C4-2B (cell line): Measurements from ENCODE around the gene WDR82.

Experiments used
- H3K27ac ChIP-seq: fragments of 450-650 bp; 2 replicates; pipeline ENCODE4 v1.5.1; 2017
- ZFX ChIP-seq: fragments of 450-650 bp; IDR thresholded peaks from 2 replicates; pipeline ENCODE4 v1.6.1; 2017
- TF ChIP-seq, protein P1 (sequence below): fragments of 450-650 bp; conservative IDR thresholded peaks from 2 replicates; pipeline ENCODE4 v1.5.1; 2017; ENCODE audit warnings: mild to moderate bottlenecking

WDR82 gene

DNA sequence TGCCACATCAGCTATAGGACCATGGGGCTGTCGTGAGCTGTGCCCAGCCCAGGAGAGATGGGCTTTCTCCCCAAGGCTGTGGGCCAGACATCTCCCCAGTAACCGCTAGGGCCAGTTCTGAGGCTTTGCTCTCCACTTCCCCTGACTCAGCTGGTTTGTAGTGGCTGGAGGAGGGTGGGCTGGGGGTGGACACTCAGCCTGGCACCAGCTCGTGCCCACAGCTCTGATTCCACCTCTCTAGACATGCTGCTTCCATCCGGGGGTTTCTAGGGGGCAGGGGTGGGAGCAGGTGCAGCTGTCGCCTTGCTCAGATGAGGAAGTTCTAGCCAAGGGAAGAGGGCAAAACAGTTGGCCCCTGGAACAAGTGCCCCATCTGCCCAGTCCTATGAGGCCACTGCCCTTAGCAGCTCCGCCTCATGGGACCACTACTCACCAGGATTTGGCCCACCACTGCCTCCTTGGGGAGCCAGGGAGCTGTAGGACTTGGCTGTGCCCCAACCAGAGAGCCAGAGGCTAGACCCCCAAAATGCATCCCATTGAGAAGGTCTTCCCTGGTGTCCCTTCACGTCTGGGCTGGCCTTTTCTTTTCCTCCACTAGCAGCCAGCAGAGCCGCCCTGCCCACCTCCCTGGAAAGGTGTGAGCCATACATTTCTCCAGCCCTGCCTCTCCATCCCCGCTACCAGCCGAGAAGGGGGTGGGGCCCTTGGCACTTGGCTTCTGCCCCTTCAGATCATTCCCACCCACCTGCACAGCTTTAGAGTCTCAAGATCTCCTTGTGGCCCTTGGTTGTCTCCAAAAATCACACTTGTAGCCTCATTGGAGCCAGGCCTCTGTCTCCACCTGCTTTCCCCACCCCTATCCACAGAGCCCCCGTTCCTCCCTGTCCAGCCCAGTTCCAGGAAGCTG is 19.0 kb upstream of the WDR82 start:
- TF ChIP-seq, protein P1, sequence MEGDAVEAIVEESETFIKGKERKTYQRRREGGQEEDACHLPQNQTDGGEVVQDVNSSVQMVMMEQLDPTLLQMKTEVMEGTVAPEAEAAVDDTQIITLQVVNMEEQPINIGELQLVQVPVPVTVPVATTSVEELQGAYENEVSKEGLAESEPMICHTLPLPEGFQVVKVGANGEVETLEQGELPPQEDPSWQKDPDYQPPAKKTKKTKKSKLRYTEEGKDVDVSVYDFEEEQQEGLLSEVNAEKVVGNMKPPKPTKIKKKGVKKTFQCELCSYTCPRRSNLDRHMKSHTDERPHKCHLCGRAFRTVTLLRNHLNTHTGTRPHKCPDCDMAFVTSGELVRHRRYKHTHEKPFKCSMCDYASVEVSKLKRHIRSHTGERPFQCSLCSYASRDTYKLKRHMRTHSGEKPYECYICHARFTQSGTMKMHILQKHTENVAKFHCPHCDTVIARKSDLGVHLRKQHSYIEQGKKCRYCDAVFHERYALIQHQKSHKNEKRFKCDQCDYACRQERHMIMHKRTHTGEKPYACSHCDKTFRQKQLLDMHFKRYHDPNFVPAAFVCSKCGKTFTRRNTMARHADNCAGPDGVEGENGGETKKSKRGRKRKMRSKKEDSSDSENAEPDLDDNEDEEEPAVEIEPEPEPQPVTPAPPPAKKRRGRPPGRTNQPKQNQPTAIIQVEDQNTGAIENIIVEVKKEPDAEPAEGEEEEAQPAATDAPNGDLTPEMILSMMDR = no peak
- TF ChIP-seq ZFX = no peak
- no peak overlapping the region for H3K27ac ChIP-seq

DNA sequence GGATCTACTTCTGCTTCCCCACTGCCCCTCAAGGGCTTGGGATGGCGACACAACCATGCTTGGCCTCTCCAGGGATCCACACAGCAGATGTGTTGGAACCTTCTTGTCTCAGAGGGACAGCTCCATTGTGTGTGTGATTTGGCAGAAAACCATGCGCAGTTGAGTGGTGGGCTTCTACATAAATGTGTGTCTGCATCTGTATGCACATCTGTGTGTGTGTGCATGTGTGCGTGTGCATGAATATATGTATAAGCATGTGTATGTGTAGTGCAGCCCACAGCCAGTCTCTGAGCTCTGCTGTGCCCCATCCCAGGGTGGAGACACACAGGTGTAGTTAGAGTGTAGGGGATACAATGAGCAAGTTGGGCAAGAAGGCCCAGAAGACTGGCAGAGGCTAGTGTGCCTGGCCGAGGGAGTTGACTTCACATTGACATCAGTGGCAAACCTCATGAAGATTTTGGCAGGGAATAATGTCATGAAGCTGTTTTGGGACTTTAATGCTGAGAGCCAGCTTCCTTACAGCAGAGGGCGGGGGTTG is 17.3 kb upstream of the WDR82 start:
- TF ChIP-seq ZFX = no peak
- TF ChIP-seq, protein P1 = no peak
- no peak overlapping the region for H3K27ac ChIP-seq

DNA sequence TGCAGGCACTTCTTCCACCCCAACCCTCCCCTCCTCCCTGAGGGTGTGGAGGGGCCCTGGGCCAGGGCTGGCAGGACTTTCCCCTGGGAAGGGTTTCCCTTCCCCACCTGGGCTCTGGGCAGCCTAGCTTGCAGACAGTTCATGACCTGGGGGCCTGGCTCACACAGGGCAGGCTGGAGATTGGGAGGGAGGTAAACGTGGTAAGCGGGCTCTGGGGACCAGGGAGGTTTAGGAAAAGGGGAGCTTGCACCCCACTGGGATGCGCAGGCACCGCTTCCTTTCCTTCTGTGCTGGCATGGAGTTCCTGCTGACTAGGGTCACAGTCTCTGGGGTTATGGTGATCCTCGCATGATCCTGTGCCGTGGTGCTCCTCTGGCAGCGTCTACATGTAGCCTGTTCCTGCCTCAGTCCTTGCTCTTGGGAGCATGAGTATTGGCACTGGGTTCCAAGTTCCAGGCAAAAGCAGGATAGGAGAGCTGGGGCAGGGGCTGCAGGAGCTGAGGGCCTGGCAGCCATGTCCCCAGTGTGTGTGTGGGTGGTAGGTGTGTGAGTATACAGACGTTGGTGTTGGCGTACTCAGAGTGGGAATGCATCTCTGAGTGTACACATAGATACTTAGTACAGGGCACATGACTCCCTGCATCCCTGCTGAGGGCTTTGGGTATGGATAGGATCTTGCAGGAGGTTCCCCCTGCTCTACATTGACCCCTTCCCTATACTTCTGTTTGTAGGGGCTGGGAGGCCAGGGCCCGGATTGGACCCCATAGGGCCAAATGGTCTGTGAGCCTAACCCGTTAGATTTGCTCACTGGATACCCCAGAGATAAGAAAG is 16.1 kb upstream of the WDR82 start:
- no peak for TF ChIP-seq ZFX
- TF ChIP-seq, protein P1 = no peak
- H3K27ac ChIP-seq = no peak overlapping the region

DNA sequence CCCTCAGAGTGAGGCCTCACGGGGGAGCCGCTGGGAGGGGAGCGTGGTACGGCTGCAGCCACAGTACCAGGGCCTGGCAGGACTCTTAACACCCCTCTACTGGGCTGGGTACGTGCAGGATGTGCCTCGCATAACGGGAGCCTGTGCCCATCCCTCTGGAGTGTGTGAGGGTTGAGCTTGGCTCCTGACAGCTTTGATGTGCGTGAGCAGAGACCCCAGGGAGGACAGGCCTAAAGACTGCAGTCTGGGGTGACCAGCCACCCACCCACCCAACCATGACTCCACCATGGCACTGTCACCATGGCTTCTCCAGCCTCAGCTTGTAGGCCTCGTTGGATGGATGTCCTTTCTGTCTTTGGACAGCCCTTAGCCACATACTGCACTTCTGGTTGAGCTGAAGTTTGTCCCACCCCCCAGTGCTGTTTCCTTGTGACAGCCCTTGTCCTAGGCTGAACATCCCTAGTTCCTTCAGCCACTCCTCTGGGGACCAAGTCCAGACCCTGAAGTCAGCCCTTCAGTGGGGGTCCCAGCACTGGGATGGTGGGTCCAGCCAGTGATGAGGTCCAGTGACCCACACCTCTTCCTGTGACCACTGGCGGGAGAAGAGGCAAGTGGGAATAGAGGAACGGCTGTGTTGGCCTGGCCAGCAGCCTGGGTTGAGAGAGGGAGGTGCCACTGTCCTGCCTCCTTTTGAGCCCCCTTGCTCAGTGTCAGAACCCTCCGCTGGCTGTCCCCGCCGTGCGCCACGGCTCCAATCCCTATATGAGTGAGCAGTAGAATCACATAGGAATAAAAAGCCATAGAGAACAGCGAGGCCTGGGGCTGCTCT is 15.3 kb upstream of the WDR82 start:
- TF ChIP-seq ZFX = no peak
- TF ChIP-seq, protein P1 = no peak

DNA sequence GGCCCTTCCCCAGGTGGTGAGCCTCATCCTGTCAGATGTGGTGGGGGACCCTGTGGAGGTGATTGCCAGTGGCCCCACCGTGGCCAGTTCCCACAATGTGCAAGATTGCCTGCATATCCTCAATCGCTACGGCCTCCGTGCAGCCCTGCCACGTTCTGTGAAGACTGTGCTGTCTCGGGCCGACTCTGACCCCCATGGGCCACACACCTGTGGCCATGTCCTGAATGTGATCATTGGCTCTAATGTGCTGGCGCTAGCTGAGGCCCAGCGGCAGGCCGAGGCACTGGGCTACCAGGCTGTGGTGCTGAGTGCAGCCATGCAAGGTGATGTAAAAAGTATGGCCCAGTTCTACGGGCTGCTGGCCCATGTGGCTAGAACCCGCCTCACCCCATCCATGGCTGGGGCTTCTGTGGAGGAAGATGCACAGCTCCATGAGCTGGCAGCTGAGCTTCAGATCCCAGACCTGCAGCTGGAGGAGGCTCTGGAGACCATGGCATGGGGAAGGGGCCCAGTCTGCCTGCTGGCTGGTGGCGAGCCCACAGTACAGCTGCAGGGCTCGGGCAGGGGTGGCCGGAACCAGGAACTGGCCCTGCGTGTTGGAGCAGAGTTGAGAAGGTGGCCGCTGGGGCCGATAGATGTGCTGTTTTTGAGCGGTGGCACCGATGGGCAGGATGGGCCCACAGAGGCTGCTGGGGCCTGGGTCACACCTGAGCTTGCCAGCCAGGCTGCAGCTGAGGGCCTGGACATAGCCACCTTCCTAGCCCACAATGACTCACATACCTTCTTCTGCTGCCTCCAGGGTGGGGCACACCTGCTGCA is 14.0 kb upstream of the WDR82 start:
- H3K27ac ChIP-seq = no peak overlapping the region
- TF ChIP-seq, protein P1 = no peak
- no peak for TF ChIP-seq ZFX

More for the DNA sequence above, 15.3 kb upstream of the WDR82 start:
- H3K27ac ChIP-seq = no peak overlapping the region

DNA sequence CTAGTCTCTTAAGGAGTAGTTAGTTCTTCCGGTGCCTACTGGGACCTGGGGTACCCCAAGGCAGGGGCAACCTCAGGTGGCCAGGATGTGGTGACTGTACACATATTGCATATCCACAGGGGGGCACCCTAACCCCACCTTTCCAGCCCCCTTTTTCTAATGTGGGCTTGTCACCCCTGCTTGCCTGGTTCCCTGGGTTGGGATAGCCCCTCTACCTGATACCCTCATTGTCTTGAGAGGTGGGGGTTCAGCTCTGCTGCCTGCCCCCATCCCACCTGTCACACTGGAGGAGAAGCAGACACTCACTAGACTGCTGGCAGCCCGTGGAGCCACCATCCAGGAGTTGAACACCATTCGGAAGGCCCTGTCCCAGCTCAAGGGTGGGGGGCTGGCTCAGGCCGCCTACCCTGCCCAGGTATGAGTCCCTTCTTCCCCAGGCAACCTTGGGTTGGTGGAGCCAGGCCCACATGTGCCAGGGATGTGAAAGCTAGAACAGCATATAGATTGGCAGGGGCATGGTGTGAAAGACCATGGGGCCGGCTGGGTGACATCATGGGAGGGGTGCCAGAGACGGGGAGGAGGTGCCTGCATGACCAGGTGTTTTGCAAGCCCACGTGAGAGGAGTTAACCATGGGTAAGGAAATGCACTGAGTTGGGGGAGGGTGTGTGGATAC is 13.2 kb upstream of the WDR82 start:
- TF ChIP-seq, protein P1 = no peak; the same call in 1 of the 2 replicates
- TF ChIP-seq ZFX = no peak
- H3K27ac ChIP-seq = no peak overlapping the region
